DND-41 (cell line): ENCODE measurements around the gene ABTB1.

ENCODE experiments used
- EZH2 ChIP-seq: IDR thresholded peaks from 3 replicates; pipeline ENCODE4 v1.6.1; 2012; ENCODE audit warnings: borderline replicate concordance, low read depth, mild to moderate bottlenecking, moderate library complexity, low read length, inconsistent platforms; ENCODE audit not compliant: severe bottlenecking
- TF ChIP-seq, protein P1 (sequence below): IDR thresholded peaks from 2 replicates; pipeline ENCODE4 v1.5.1; 2012; ENCODE audit warnings: borderline replicate concordance, low read length, moderate library complexity, mild to moderate bottlenecking; ENCODE audit not compliant: poor library complexity, severe bottlenecking; ENCODE audit errors: extremely low read depth

DNA sequence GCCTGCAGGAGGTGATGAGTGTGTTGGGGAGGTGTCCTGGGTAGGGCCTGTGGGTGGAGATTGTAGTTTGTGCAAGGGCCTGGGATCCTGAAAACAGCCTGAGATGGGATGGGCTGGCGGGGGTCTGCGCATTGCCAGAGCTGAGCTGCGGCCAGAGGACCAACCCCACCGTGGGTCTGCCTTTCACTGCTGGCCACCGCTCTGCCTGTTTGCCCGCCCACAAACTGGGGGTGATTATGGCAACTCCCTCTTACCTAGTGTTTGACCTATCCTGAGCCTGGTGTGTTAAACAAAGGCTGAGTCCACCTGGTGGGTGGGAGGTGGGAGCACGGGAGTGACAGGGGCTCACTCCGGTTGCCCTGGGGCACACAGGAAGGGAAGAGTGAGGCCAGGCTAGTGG is 9.8 kb downstream of the ABTB1 start:
- TF ChIP-seq, protein P1, sequence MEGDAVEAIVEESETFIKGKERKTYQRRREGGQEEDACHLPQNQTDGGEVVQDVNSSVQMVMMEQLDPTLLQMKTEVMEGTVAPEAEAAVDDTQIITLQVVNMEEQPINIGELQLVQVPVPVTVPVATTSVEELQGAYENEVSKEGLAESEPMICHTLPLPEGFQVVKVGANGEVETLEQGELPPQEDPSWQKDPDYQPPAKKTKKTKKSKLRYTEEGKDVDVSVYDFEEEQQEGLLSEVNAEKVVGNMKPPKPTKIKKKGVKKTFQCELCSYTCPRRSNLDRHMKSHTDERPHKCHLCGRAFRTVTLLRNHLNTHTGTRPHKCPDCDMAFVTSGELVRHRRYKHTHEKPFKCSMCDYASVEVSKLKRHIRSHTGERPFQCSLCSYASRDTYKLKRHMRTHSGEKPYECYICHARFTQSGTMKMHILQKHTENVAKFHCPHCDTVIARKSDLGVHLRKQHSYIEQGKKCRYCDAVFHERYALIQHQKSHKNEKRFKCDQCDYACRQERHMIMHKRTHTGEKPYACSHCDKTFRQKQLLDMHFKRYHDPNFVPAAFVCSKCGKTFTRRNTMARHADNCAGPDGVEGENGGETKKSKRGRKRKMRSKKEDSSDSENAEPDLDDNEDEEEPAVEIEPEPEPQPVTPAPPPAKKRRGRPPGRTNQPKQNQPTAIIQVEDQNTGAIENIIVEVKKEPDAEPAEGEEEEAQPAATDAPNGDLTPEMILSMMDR: no peak
- no peak for TF ChIP-seq EZH2
